ENCODE results near the gene NRG3.

NRG3 gene

DNA sequence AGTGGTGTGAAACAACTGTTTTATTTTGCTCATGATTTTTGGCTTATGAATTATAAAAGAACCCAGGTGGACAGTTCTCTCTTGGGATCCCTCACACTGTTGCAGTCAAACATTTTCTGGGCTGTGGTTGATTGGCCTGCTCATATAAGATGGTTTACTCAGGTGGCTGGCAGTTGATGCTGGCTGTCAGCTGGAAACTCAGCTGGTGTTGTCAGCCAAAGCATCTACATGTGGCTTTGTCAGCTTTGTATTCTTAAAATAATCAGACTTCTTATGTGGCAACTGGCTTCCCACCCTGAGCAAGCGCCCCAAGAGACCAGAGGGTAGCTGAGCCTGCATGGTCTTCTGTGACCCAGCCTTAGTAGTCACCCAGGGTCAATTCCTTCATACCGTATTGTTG is 534.7 kb downstream of the NRG3 start:
- FAIRE-seq (no peak), DNase-seq (ENCODE audit: insufficient read length) (no peak)
- TF ChIP-seq POLR2A (IDR thresholded peaks at IDR 0.05; ENCODE audit: low read depth, low read length) (no peak), TAF1 (IDR thresholded peaks at IDR 0.05; ENCODE audit: borderline replicate concordance, low read depth, low read length) (no peak), POLR2AphosphoS5 (IDR thresholded peaks at IDR 0.05; ENCODE audit: low read depth, low read length) (no peak)

DNA sequence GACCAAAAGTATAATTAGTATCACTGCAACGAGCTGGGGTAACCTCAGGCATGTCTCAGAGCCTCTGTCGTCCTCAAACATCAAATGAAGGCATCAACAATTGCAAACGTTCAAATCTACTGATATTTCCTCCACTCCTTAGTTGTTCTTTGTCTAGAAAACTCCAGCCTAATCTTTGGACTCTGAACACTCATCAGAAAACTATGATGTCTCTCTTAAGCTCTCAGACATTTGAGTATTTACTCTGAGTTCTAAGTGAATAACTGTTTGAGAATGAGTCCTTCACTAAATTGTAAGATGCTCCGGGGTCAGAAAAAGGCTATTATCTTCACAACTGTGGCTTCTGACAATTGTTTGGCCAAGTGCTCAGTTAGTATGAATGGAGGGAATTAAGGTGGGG is 536.4 kb downstream of the NRG3 start:
- TF ChIP-seq TAF1 (IDR thresholded peaks at IDR 0.05; ENCODE audit: borderline replicate concordance, low read depth, low read length) = no peak
- no peak for TF ChIP-seq POLR2AphosphoS5 (IDR thresholded peaks at IDR 0.05; ENCODE audit: low read depth, low read length)
- TF ChIP-seq POLR2A (IDR thresholded peaks at IDR 0.05; ENCODE audit: low read depth, low read length) = no peak
- FAIRE-seq (no peak), DNase-seq (ENCODE audit: insufficient read length) (no peak)

DNA sequence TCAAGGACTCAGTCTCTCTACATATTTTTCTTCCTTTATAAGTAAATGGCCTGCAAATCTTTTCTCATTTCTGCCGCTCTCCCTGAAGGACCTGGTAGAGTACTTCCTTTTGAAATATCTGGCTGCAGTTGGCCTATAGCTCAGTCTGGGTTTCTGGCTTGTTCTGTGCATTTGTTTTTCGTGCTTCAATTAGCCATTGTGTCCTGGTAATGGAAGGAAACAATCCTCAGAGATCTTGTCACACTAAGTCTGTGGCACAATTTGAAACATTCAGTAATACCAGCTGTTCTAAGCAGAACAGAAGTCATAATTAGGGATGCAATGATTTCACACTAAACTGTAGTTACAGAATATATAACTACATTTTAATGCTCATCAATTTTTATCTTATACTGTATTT is 545.0 kb downstream of the NRG3 start:
- FAIRE-seq = no peak
- TF ChIP-seq TAF1 (IDR thresholded peaks at IDR 0.05; ENCODE audit: borderline replicate concordance, low read depth, low read length) = no peak
- no peak for TF ChIP-seq POLR2A (IDR thresholded peaks at IDR 0.05; ENCODE audit: low read depth, low read length)
- no peak for TF ChIP-seq POLR2AphosphoS5 (IDR thresholded peaks at IDR 0.05; ENCODE audit: low read depth, low read length)
- no peak for DNase-seq (ENCODE audit: insufficient read length)

DNA sequence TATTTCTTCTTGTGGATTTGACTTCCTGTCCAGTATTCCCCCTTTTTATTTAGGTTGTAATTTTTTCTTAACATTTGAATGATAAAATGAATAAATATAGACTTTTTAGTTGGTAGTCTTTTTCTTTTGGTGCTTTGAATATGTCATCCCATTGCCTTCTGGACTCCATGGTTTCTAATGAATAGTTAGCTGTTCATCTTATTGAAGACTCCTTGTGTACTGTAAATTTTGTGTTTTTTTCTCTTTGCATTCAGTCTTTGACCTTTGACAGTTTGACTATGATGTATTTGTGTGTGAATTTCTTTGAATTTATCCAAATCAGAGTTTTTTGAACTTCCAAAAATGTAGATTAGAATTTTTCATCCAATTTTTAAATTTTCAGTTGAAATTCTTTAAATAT is 554.3 kb downstream of the NRG3 start:
- FAIRE-seq (no peak), DNase-seq (ENCODE audit: insufficient read length) (no peak)
- TF ChIP-seq POLR2A (IDR thresholded peaks at IDR 0.05; ENCODE audit: low read depth, low read length) = no peak
- no peak for TF ChIP-seq POLR2AphosphoS5 (IDR thresholded peaks at IDR 0.05; ENCODE audit: low read depth, low read length)
- TF ChIP-seq TAF1 (IDR thresholded peaks at IDR 0.05; ENCODE audit: borderline replicate concordance, low read depth, low read length) = no peak

DNA sequence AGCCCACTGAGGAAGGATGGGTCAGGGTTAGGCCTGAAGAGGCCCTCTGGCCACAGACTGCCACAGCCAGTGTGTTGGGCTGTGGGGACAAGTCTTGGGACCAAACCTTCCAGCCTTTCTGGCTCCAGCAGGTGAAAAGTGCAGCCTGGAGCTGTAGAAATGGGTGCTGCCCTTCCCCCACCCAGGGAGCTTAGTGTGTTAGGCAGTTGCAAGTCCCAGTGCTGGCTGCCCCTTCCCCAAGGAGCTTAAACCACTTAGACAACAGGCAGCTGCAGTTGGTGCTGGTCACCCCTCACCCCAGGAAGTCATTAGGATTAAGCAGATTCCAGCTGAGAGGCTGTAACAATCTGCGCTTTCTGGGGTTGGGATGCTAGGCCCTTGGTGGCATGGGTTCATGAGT is 563.3 kb downstream of the NRG3 start:
- TF ChIP-seq TAF1 (IDR thresholded peaks at IDR 0.05; ENCODE audit: borderline replicate concordance, low read depth, low read length) = no peak
- TF ChIP-seq POLR2A (IDR thresholded peaks at IDR 0.05; ENCODE audit: low read depth, low read length) = no peak
- no peak for TF ChIP-seq POLR2AphosphoS5 (IDR thresholded peaks at IDR 0.05; ENCODE audit: low read depth, low read length)
- FAIRE-seq (no peak), DNase-seq (ENCODE audit: insufficient read length) (no peak)

DNA sequence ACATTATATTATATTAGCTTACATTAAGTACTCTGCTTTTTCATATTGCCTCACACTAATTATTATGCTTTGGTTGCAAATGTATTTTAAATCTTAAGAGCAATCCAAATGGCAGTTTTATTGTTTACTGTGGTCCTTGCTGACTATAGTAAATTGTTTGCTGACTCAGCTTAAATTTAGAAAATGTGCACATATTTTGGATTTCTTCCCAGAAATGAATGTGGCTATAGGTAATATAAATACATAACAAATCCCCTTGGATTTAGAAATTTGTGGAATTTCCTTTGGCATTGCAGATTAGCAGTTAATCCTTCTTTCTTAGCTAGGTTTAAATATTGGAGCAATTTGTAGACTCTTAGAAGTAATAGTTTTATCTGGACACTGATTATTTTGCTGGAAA is 565.8 kb downstream of the NRG3 start:
- TF ChIP-seq POLR2A (IDR thresholded peaks at IDR 0.05; ENCODE audit: low read depth, low read length) (no peak), POLR2AphosphoS5 (IDR thresholded peaks at IDR 0.05; ENCODE audit: low read depth, low read length) (no peak), TAF1 (IDR thresholded peaks at IDR 0.05; ENCODE audit: borderline replicate concordance, low read depth, low read length) (no peak)
- FAIRE-seq = no peak

DNA sequence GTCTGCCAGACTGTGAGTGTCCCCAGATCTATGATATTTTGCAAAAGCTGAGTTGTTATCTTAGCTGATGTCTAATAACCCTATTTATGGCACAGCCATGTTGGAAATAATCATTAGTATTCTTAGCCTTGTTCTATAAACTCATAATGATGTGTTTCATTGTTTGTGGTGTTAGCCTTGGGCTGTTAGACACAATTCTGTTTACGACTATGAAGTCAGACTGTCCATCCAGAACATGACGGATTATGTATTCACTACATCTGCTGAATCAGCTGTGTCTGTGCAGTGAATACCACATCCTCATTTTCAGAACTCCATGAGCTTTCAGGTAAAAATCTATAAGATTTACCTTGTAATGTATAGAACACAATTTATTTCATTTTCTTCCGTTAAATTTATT is 577.1 kb downstream of the NRG3 start:
- TF ChIP-seq POLR2A (IDR thresholded peaks at IDR 0.05; ENCODE audit: low read depth, low read length) (no peak), TAF1 (IDR thresholded peaks at IDR 0.05; ENCODE audit: borderline replicate concordance, low read depth, low read length) (no peak), POLR2AphosphoS5 (IDR thresholded peaks at IDR 0.05; ENCODE audit: low read depth, low read length) (no peak)
- DNase-seq (ENCODE audit: insufficient read length) (no peak), FAIRE-seq (no peak)

More for the DNA sequence above, 565.8 kb downstream of the NRG3 start:
- DNase-seq (ENCODE audit: insufficient read length) = no peak

DNA sequence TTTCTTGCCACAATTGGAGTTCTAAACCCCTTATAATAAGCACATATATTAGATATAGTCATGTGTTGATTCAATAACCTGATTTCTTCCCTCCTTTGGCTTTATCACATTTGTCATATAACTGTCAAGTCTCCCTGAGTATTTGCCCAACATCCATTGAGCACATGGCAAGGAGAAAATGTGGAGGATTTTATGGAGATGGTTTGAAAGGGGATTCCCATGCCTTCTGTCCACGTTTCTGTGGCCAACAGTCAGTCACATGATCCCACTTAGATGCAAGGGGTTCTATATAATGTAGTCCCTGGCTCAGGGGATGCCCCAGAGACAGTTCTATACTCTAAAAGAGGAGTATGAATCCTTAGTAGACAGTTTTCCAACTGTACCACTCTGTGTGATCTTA is 577.7 kb downstream of the NRG3 start:
- DNase-seq (ENCODE audit: insufficient read length) (no peak), FAIRE-seq (no peak)
- TF ChIP-seq POLR2AphosphoS5 (IDR thresholded peaks at IDR 0.05; ENCODE audit: low read depth, low read length) (no peak), POLR2A (IDR thresholded peaks at IDR 0.05; ENCODE audit: low read depth, low read length) (no peak), TAF1 (IDR thresholded peaks at IDR 0.05; ENCODE audit: borderline replicate concordance, low read depth, low read length) (no peak)

DNA sequence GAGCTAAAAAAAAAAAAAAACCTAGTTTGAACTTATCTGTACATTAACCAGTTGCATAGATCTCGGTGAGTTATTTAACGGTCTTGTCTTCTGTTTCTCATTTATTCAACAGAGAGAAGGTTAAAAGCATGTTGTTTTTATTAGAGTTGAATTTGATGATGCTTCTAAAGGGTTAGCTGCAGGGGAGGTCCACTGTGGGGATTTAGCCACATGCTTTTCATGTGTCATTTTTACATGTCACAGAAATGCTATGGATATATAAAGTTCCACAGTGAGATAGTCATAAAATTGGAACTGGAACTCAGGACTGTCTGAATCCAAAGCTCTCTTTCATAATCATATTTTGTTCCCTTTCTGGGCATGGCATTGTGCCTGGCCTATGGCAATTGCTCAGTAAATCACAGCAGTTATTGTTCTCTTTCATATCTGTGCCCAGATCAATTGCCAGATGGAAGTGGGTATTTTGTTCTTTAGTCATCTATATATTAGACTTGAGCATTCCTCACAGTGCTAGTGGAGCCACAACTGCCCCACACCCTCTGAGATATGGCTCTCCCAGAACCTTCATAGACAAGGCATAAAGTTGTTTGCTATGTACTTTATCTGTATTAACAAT is 578.8 kb downstream of the NRG3 start:
- DNase-seq (ENCODE audit: insufficient read length) = no peak
- FAIRE-seq = no peak
- no peak for TF ChIP-seq TAF1 (IDR thresholded peaks at IDR 0.05; ENCODE audit: borderline replicate concordance, low read depth, low read length)
- TF ChIP-seq POLR2AphosphoS5 (IDR thresholded peaks at IDR 0.05; ENCODE audit: low read depth, low read length) = no peak
- TF ChIP-seq POLR2A (IDR thresholded peaks at IDR 0.05; ENCODE audit: low read depth, low read length) = no peak

DNA sequence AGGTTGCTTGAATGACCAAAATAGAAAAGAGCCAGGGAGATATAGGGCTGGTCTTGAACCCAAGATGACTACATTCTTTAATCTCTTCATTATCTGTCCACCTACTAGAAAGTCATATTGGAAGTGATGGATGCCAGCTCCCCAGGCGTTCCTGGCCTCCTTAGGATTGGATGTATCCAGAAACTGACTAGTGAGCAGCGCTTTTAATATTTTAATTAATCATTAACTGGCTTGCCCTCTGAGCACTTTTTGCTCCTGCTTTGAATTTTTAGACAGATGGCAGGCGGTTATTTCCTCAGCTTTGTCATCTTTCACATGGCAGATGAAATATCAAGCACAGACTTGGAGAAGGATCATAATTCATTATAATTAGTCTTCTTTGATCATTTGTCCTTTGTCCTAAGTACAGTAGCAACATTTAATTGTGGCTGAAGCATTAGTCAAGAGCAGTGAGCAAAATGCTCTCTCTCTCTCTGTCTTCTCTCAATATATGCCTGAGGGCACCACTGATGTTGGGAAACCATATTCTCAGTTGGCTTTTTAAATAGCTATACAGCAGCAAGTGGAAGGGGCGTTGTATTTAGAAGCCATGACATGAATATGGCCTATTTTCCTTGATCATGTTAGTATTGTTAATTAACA is 588.0 kb downstream of the NRG3 start:
- FAIRE-seq (no peak), DNase-seq (ENCODE audit: insufficient read length) (no peak)
- no peak for TF ChIP-seq POLR2AphosphoS5 (IDR thresholded peaks at IDR 0.05; ENCODE audit: low read depth, low read length)

DNA sequence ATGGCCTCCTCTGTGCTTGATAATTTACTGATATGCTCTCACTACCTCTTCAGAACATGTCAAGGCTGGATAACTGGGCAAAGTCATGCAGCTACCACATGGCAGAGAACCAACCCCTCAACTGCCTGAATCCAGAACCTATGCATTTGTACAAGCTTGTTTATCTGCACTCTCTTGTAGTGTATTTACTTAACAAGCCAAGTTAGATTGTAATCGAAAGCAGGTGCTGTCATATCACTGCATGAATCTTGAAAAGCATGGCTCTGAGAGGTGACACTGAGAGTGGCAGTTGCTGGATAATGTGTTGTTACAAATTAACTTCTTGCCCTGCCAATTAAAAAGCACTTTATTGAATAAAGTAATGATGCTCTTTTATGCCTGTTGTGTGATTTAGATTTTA is 588.6 kb downstream of the NRG3 start:
- no peak for FAIRE-seq
- no peak for TF ChIP-seq POLR2AphosphoS5 (IDR thresholded peaks at IDR 0.05; ENCODE audit: low read depth, low read length)
- no peak for DNase-seq (ENCODE audit: insufficient read length)

DNA sequence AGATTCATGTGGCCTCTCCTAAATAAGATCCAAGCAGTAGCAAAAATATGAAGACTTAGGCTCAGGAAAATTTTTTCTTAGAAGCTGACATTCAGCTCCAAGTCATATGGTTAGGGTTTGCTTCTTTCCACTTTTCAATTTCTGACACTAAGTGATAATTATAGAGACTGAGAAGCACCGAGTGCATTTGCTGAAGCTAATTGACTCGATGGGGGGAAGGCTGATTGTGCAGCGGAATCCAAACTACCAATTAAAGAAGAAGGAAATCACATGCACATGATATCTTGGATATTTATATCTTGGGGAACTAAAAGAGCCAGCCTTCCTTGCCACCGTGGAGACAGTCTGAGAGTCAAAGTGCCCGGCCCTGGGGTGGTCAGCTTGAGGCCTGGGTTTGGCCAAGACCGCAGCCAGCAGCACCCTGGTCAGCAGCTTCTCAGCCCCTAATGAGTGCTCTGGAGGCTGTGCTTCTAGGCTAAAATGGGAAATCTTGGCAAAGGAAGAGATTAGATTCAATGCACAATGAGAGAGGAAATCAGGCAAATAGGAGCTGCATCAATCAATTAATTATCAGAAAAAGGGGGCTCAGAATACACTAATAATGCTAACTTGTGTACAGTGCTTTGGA is 589.3 kb downstream of the NRG3 start:
- no peak for FAIRE-seq
- TF ChIP-seq POLR2A (IDR thresholded peaks at IDR 0.05; ENCODE audit: low read depth, low read length) (no peak), POLR2AphosphoS5 (IDR thresholded peaks at IDR 0.05; ENCODE audit: low read depth, low read length) (no peak), TAF1 (IDR thresholded peaks at IDR 0.05; ENCODE audit: borderline replicate concordance, low read depth, low read length) (no peak)

More for the DNA sequence above, 589.3 kb downstream of the NRG3 start:
- no peak for DNase-seq (ENCODE audit: insufficient read length)

All from GM12892 (cell line).